A673 (cell line): ENCODE results near the gene RAB4A. TPM values are rescaled to one million over a fixed set of nuclear protein-coding genes. Genes with fewer than 3 reads are reported as not detected.
"Not testable (repeated sequence)": the region's sequence is repeated elsewhere in the genome, so short reads cannot be mapped to it uniquely, and the experiment has no call there.

ENCODE experiments used
- BruUV-seq: library from RNA; stranded (reverse); fragments of 400-500 nt; replicated peaks from 2 replicates; lab custom pipeline; 2021; lab: Mats Ljungman, UMichigan
- CTCF ChIA-PET: fragments of 300-600 bp; sonication (Branson Sonifier 250); formaldehyde crosslinking; loops from one replicate; lab custom pipeline; 2022; ENCODE audit warnings: antibody characterized with exemption; lab: Charles Lee
- POLR2A ChIA-PET: fragments of 300-600 bp; sonication (Branson Sonifier 250); formaldehyde crosslinking; loops from one replicate; lab custom pipeline; 2022; ENCODE audit warnings: antibody characterized with exemption; ENCODE audit not compliant: low non-redundant PET; lab: Charles Lee
- DNase-seq: peaks from one replicate; pipeline ENCODE4 v3.0.0-alpha.2; 2015; ENCODE audit warnings: low spot score
- H3K27ac ChIP-seq: fragments of 200-600 bp; sonication (generic); 2 replicates; pipeline ENCODE4 v1.5.1; 2016; ENCODE audit warnings: mixed run types, low read depth, mild to moderate bottlenecking, mixed read lengths, antibody characterized with exemption, low read length; ENCODE audit not compliant: poor library complexity, severe bottlenecking
- H3K27me3 ChIP-seq: fragments of 200-600 bp; sonication (generic); replicated peaks from 2 replicates; pipeline ENCODE4 v1.6.1; 2017; ENCODE audit warnings: mixed run types, low read depth, mild to moderate bottlenecking, mixed read lengths, antibody characterized with exemption, low read length; ENCODE audit not compliant: insufficient read depth, poor library complexity
- H3K36me3 ChIP-seq: fragments of 200-600 bp; sonication (generic); 2 replicates; pipeline ENCODE4 v1.6.1; 2016; ENCODE audit warnings: mixed run types, mild to moderate bottlenecking, mixed read lengths, antibody characterized with exemption, low read length; ENCODE audit not compliant: insufficient read depth, poor library complexity, severe bottlenecking
- H3K4me1 ChIP-seq: fragments of 200-600 bp; sonication (generic); 2 replicates; pipeline ENCODE4 v1.6.1; 2017; ENCODE audit warnings: mixed run types, mild to moderate bottlenecking, mixed read lengths, antibody characterized with exemption, low read length; ENCODE audit not compliant: insufficient read depth, poor library complexity, severe bottlenecking
- H3K4me3 ChIP-seq: fragments of 200-600 bp; sonication (generic); 2 replicates; pipeline ENCODE4 v1.5.1; 2016; ENCODE audit warnings: low read depth, mixed run types, mild to moderate bottlenecking, mixed read lengths, low read length; ENCODE audit not compliant: poor library complexity, severe bottlenecking
- H3K9me3 ChIP-seq: fragments of 200-600 bp; sonication (generic); 2 replicates; pipeline ENCODE4 v1.6.1; 2016; ENCODE audit warnings: mixed run types, low read depth, mild to moderate bottlenecking, mixed read lengths, antibody characterized with exemption, low read length; ENCODE audit not compliant: poor library complexity, severe bottlenecking
- CTCF ChIP-seq: fragments of 300-800, 200-600 bp; sonication (generic); conservative IDR thresholded peaks from 2 replicates; pipeline ENCODE4 v1.5.1; 2017; ENCODE audit warnings: low read depth, mild to moderate bottlenecking, antibody characterized with exemption, low read length, moderate library complexity, mixed read lengths
- EZH2 ChIP-seq: fragments of 200-600 bp; sonication (generic); IDR thresholded peaks from 2 replicates; pipeline ENCODE4 v1.6.1; 2017; ENCODE audit warnings: borderline replicate concordance, low read depth, mild to moderate bottlenecking, mixed read lengths, antibody characterized with exemption, low read length; ENCODE audit not compliant: poor library complexity, severe bottlenecking
- intact Hi-C: fragments of 100-400 bp; cut with micrococcal nuclease; formaldehyde crosslinking; loops from one replicate; pipeline ENCODE4 v1.10.0; 2022; ENCODE audit not compliant: unreplicated experiment
- total RNA-seq: library from RNA; stranded (reverse); gene quantifications from 2 replicates; pipeline ENCODE4 v1.2.3, GENCODE V29; 2021

RAB4A gene
- total RNA-seq, 1 experiment from 2014 or later = 51.6 TPM

GRCh38 chr1:229325853-229326487 lies 55.1 kb downstream of the RAB4A start:
- Histone ChIP-seq H3K4me3 (peak overlapping the region; percentile 2), H3K27me3 (no peaks in the 10 kb centered on the region), H3K36me3 (peaks cover 48% of the 10 kb centered on the region), H3K4me1 (peaks cover 13% of the 10 kb centered on the region), H3K27ac (peak overlapping the region; percentile 4), H3K9me3 (no peaks in the 10 kb centered on the region)
- TF ChIP-seq CTCF = no peak
- TF ChIP-seq EZH2 = no peak
- no peak for DNase-seq
- intact Hi-C loops = no loop called here
- POLR2A ChIA-PET = no interaction called here
- CTCF ChIA-PET = no interaction called here
- BruUV-seq = no TSS peak

- no peak for TF ChIP-seq CTCF
- no peak for TF ChIP-seq EZH2
- no peaks in the 10 kb centered on the region for H3K9me3 ChIP-seq
- DNase-seq = no peak
- H3K27me3 ChIP-seq = no peaks in the 10 kb centered on the region
- BruUV-seq = no TSS peak
- H3K4me3 ChIP-seq = no peak overlapping the region
- peaks cover 42% of the 10 kb centered on the region for H3K36me3 ChIP-seq
- POLR2A ChIA-PET = no interaction called here
- intact Hi-C loops = no loop called here
- CTCF ChIA-PET = no interaction called here
- H3K4me1 ChIP-seq = peaks cover 13% of the 10 kb centered on the region
- peak overlapping the region; percentile 4 for H3K27ac ChIP-seq
Measured at GRCh38 chr1:229326601-229327000, 55.7 kb downstream of the RAB4A start.

GRCh38 chr1:229327765-229328164 lies 56.9 kb downstream of the RAB4A start:
- DNase-seq, H3K27ac ChIP-seq, CTCF ChIA-PET, H3K27me3 ChIP-seq, H3K9me3 ChIP-seq, intact Hi-C loops, POLR2A ChIA-PET, H3K4me3 ChIP-seq, BruUV-seq: not testable (repeated sequence)
- Histone ChIP-seq H3K4me1 (peaks cover 13% of the 10 kb centered on the region), H3K36me3 (peaks cover 36% of the 10 kb centered on the region)
